A673 (cell line): ENCODE data around the gene NRTN. TPM values are rescaled to one million over a fixed set of nuclear protein-coding genes. Genes with fewer than 3 reads are reported as not detected.

ENCODE experiments used
- BruUV-seq: library from RNA; stranded (reverse); fragments of 400-500 nt; replicated peaks from 2 replicates; lab custom pipeline; 2021; lab: Mats Ljungman, UMichigan
- CTCF ChIA-PET: fragments of 300-600 bp; sonication (Branson Sonifier 250); formaldehyde crosslinking; loops from one replicate; lab custom pipeline; 2022; ENCODE audit warnings: antibody characterized with exemption; lab: Charles Lee
- POLR2A ChIA-PET: fragments of 300-600 bp; sonication (Branson Sonifier 250); formaldehyde crosslinking; loops from one replicate; lab custom pipeline; 2022; ENCODE audit warnings: antibody characterized with exemption; ENCODE audit not compliant: low non-redundant PET; lab: Charles Lee
- DNase-seq: peaks from one replicate; pipeline ENCODE4 v3.0.0-alpha.2; 2015; ENCODE audit warnings: low spot score
- H3K27ac ChIP-seq: fragments of 200-600 bp; sonication (generic); 2 replicates; pipeline ENCODE4 v1.5.1; 2016; ENCODE audit warnings: mixed run types, low read depth, mild to moderate bottlenecking, mixed read lengths, antibody characterized with exemption, low read length; ENCODE audit not compliant: poor library complexity, severe bottlenecking
- H3K27me3 ChIP-seq: fragments of 200-600 bp; sonication (generic); replicated peaks from 2 replicates; pipeline ENCODE4 v1.6.1; 2017; ENCODE audit warnings: mixed run types, low read depth, mild to moderate bottlenecking, mixed read lengths, antibody characterized with exemption, low read length; ENCODE audit not compliant: insufficient read depth, poor library complexity
- H3K36me3 ChIP-seq: fragments of 200-600 bp; sonication (generic); 2 replicates; pipeline ENCODE4 v1.6.1; 2016; ENCODE audit warnings: mixed run types, mild to moderate bottlenecking, mixed read lengths, antibody characterized with exemption, low read length; ENCODE audit not compliant: insufficient read depth, poor library complexity, severe bottlenecking
- H3K4me1 ChIP-seq: fragments of 200-600 bp; sonication (generic); 2 replicates; pipeline ENCODE4 v1.6.1; 2017; ENCODE audit warnings: mixed run types, mild to moderate bottlenecking, mixed read lengths, antibody characterized with exemption, low read length; ENCODE audit not compliant: insufficient read depth, poor library complexity, severe bottlenecking
- H3K4me3 ChIP-seq: fragments of 200-600 bp; sonication (generic); 2 replicates; pipeline ENCODE4 v1.5.1; 2016; ENCODE audit warnings: low read depth, mixed run types, mild to moderate bottlenecking, mixed read lengths, low read length; ENCODE audit not compliant: poor library complexity, severe bottlenecking
- H3K9me3 ChIP-seq: fragments of 200-600 bp; sonication (generic); 2 replicates; pipeline ENCODE4 v1.6.1; 2016; ENCODE audit warnings: mixed run types, low read depth, mild to moderate bottlenecking, mixed read lengths, antibody characterized with exemption, low read length; ENCODE audit not compliant: poor library complexity, severe bottlenecking
- EZH2 ChIP-seq: fragments of 200-600 bp; sonication (generic); IDR thresholded peaks from 2 replicates; pipeline ENCODE4 v1.6.1; 2017; ENCODE audit warnings: borderline replicate concordance, low read depth, mild to moderate bottlenecking, mixed read lengths, antibody characterized with exemption, low read length; ENCODE audit not compliant: poor library complexity, severe bottlenecking
- intact Hi-C: fragments of 100-400 bp; cut with micrococcal nuclease; formaldehyde crosslinking; loops from one replicate; pipeline ENCODE4 v1.10.0; 2022; ENCODE audit not compliant: unreplicated experiment
- total RNA-seq: library from RNA; stranded (reverse); gene quantifications from 2 replicates; pipeline ENCODE4 v1.2.3, GENCODE V29; 2021
- TF ChIP-seq, protein P1 (sequence below): fragments of 300-800, 200-600 bp; sonication (generic); conservative IDR thresholded peaks from 2 replicates; pipeline ENCODE4 v1.5.1; 2017; ENCODE audit warnings: low read depth, mild to moderate bottlenecking, antibody characterized with exemption, low read length, moderate library complexity, mixed read lengths

NRTN gene
- total RNA-seq, 1 experiment from 2014 or later, result 1.6 TPM

DNA sequence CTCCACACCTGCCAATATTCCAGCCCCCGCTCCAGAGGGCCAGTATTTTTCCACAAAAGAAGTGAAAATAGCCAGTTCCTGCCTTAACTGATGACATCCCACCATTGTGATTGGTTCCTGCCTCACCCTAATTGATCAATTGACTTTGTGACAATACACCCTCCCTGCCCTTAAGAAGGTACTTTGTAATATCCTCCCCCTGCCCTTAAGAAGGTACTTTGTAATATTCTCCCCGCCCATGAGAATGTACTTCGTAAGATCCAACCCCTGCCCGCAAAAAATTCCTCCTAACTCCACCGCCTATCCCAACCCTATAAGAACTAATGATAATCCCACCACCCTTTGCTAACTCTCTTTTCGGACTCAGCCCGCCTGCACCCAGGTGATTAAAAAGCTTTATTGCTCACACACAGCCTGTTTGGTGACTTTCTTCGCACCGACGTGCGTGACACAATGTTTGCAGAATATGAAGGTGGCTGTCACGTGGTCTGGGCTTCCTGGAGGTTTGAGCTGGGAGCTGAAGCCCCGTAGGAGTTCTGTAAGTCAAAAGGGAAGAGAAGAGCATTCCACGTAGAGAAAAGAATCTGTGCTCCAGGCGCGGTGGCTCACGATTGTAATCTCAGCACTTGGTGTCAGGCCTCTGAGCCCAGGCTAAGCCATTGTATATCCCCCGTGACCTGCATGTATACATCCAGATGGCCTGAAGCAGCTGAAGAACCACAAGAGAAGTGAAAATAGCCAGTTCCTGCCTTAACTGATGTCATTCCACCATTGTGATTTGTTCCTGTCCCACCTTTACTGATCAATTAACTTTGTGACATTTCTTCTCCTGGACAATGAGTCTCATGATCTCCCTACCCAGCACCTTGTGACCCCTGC is 52.6 kb downstream of the NRTN start:
- no peak for TF ChIP-seq EZH2
- TF ChIP-seq, protein P1, sequence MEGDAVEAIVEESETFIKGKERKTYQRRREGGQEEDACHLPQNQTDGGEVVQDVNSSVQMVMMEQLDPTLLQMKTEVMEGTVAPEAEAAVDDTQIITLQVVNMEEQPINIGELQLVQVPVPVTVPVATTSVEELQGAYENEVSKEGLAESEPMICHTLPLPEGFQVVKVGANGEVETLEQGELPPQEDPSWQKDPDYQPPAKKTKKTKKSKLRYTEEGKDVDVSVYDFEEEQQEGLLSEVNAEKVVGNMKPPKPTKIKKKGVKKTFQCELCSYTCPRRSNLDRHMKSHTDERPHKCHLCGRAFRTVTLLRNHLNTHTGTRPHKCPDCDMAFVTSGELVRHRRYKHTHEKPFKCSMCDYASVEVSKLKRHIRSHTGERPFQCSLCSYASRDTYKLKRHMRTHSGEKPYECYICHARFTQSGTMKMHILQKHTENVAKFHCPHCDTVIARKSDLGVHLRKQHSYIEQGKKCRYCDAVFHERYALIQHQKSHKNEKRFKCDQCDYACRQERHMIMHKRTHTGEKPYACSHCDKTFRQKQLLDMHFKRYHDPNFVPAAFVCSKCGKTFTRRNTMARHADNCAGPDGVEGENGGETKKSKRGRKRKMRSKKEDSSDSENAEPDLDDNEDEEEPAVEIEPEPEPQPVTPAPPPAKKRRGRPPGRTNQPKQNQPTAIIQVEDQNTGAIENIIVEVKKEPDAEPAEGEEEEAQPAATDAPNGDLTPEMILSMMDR, result no peak
- Histone ChIP-seq H3K9me3 (no peaks in the 10 kb centered on the region), H3K4me1 (no peaks in the 10 kb centered on the region), H3K27ac (no peak overlapping the region), H3K36me3 (no peaks in the 10 kb centered on the region), H3K4me3 (no peak overlapping the region), H3K27me3 (no peaks in the 10 kb centered on the region)
- DNase-seq, result no peak
- CTCF ChIA-PET, result no interaction called here
- no TSS peak for BruUV-seq
- intact Hi-C loops, result no loop called here
- POLR2A ChIA-PET, result no interaction called here

- no peak for TF ChIP-seq EZH2
- TF ChIP-seq, protein P1, result no peak
- BruUV-seq, result no TSS peak
- CTCF ChIA-PET, result interaction anchor here (0.6 kb wide), 1 partner anchor 1678 kb away, joined by 3 read pairs; no protein-coding TSS in a partner anchor
Measured at GRCh38 chr19:5863030-5863665, 58.3 kb downstream of the NRTN start.

DNA sequence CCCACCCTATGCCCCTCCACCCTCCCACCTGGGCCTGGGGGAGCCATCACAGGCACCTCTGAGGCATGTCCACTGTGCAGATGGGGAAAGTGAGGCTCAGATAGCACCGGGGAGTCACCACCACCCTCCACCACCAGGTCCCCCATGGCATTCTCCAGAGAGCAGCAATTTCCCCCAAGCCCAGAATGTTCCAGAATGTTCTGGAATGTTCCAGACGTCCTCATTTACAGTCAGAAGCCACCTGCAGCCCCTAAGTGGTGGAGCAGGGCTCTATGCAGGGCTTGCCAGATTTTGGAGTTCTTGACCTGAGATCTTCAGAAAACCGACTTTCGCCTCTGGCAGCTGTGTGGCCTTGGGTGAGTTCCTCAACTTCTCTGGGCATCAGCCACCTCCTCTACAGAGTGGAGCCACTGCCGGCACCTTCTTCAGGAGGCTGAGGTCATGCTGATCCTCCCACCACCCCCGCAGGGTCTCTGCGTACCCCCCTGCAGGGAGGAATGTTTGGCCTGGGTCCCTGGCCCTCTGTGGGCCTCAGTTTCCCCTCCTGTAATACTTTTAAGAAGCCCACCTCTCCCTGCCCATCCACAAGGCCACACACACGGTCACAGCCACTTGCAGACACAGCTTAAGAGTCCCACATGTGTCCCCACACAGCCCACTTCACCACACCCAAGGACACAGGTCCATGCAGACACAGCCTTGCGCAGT is 59.3 kb downstream of the NRTN start:
- CTCF ChIA-PET, result no interaction called here
- DNase-seq, result no peak
- intact Hi-C loops, result no loop called here
- Histone ChIP-seq H3K27ac (no peak overlapping the region), H3K4me1 (no peaks in the 10 kb centered on the region), H3K27me3 (no peaks in the 10 kb centered on the region), H3K4me3 (no peak overlapping the region), H3K9me3 (no peaks in the 10 kb centered on the region), H3K36me3 (no peaks in the 10 kb centered on the region)
- no TSS peak for BruUV-seq
- TF ChIP-seq, protein P1, result no peak
- TF ChIP-seq EZH2, result no peak
- POLR2A ChIA-PET, result no interaction called here

More at GRCh38 chr19:5863030-5863665, 58.3 kb downstream of the NRTN start:
- no peak for DNase-seq
- no peaks in the 10 kb centered on the region for H3K27me3 ChIP-seq
- POLR2A ChIA-PET, result no interaction called here
- intact Hi-C loops, result no loop called here
- no peak overlapping the region for H3K27ac ChIP-seq
- H3K36me3 ChIP-seq, result no peaks in the 10 kb centered on the region
- H3K4me3 ChIP-seq, result no peak overlapping the region
- no peaks in the 10 kb centered on the region for H3K9me3 ChIP-seq
- H3K4me1 ChIP-seq, result no peaks in the 10 kb centered on the region
